ENCODE results near the gene ST3GAL3.
"Not testable (repeated sequence)": the region's sequence is repeated elsewhere in the genome, so short reads cannot be mapped to it uniquely, and the experiment has no call there.

The ST3GAL3 gene

GRCh38 chr1:43719670-43720419 is 12.5 kb downstream of the ST3GAL3 start:
- H3K4me1 ChIP-seq (ENCODE audit: control insufficient read depth, insufficient read depth, low read length, poor library complexity, severe bottlenecking); H3K4me3 ChIP-seq (ENCODE audit: extremely low read depth, insufficient read depth, low read length, poor library complexity, severe bottlenecking); H3K36me3 ChIP-seq (ENCODE audit: control insufficient read depth, insufficient read depth, low read length); H3K27ac ChIP-seq (ENCODE audit: low read depth, low read length, severe bottlenecking); H3K9me3 ChIP-seq (ENCODE audit: control insufficient read depth, low read length): not testable (repeated sequence)
- WGBS, 2 experiments (ENCODE audit: insufficient coverage in 2 of 2) = 92 to 98% methylated on average over 5 to 7 of the region's 10 CpGs

GRCh38 chr1:43722810-43723209 is 15.5 kb downstream of the ST3GAL3 start:
- no peak overlapping the region for H3K27ac ChIP-seq (ENCODE audit: low read depth, low read length, severe bottlenecking)
- whole genome bisulfite sequencing, 2 experiments (ENCODE audit: insufficient coverage in 2 of 2) = no CpG with 5 or more reads among the region's 2 CpGs

GRCh38 chr1:43729816-43730463 is 22.6 kb downstream of the ST3GAL3 start:
- Histone ChIP-seq H3K4me1 (ENCODE audit: control insufficient read depth, insufficient read depth, low read length, poor library complexity, severe bottlenecking) (no peaks in the 10 kb centered on the region), H3K36me3 (ENCODE audit: control insufficient read depth, insufficient read depth, low read length) (no peaks in the 10 kb centered on the region), H3K4me3 (ENCODE audit: extremely low read depth, insufficient read depth, low read length, poor library complexity, severe bottlenecking) (no peak overlapping the region), H3K27ac (ENCODE audit: low read depth, low read length, severe bottlenecking) (no peak overlapping the region), H3K9me3 (ENCODE audit: control insufficient read depth, low read length) (no peaks in the 10 kb centered on the region)
- WGBS, 2 experiments (ENCODE audit: insufficient coverage in 2 of 2) = 84% methylated on average over 3 of the region's 4 CpGs; no CpG with 5 or more reads in 1 of the 2 experiments

More at GRCh38 chr1:43722810-43723209, 15.5 kb downstream of the ST3GAL3 start:
- H3K4me1 ChIP-seq (ENCODE audit: control insufficient read depth, insufficient read depth, low read length, poor library complexity, severe bottlenecking) = no peaks in the 10 kb centered on the region
- H3K4me3 ChIP-seq (ENCODE audit: extremely low read depth, insufficient read depth, low read length, poor library complexity, severe bottlenecking) = no peak overlapping the region
- no peaks in the 10 kb centered on the region for H3K36me3 ChIP-seq (ENCODE audit: control insufficient read depth, insufficient read depth, low read length)
- H3K9me3 ChIP-seq (ENCODE audit: control insufficient read depth, low read length) = no peaks in the 10 kb centered on the region

GRCh38 chr1:43731867-43732531 is 24.7 kb downstream of the ST3GAL3 start:
- H3K9me3 ChIP-seq (ENCODE audit: control insufficient read depth, low read length) = no peaks in the 10 kb centered on the region
- 80 to 81% methylated on average over 3 to 4 of the region's 7 CpGs for WGBS, 2 experiments (ENCODE audit: insufficient coverage in 2 of 2)
- peaks cover 8% of the 10 kb centered on the region for H3K36me3 ChIP-seq (ENCODE audit: control insufficient read depth, insufficient read depth, low read length)
- no peak overlapping the region for H3K4me3 ChIP-seq (ENCODE audit: extremely low read depth, insufficient read depth, low read length, poor library complexity, severe bottlenecking)
- H3K27ac ChIP-seq (ENCODE audit: low read depth, low read length, severe bottlenecking) = no peak overlapping the region
- H3K4me1 ChIP-seq (ENCODE audit: control insufficient read depth, insufficient read depth, low read length, poor library complexity, severe bottlenecking) = no peaks in the 10 kb centered on the region

GRCh38 chr1:43736819-43737218 is 29.5 kb downstream of the ST3GAL3 start:
- H3K4me1 ChIP-seq (ENCODE audit: control insufficient read depth, insufficient read depth, low read length, poor library complexity, severe bottlenecking) = no peaks in the 10 kb centered on the region
- no peaks in the 10 kb centered on the region for H3K9me3 ChIP-seq (ENCODE audit: control insufficient read depth, low read length)
- H3K36me3 ChIP-seq (ENCODE audit: control insufficient read depth, insufficient read depth, low read length) = peaks cover 26% of the 10 kb centered on the region
- WGBS, 2 experiments (ENCODE audit: insufficient coverage in 2 of 2) = 93% methylated on average over 2 of the region's 2 CpGs; no CpG with 5 or more reads in 1 of the 2 experiments
- no peak overlapping the region for H3K27ac ChIP-seq (ENCODE audit: low read depth, low read length, severe bottlenecking)
- no peak overlapping the region for H3K4me3 ChIP-seq (ENCODE audit: extremely low read depth, insufficient read depth, low read length, poor library complexity, severe bottlenecking)

- no peaks in the 10 kb centered on the region for H3K4me1 ChIP-seq (ENCODE audit: control insufficient read depth, insufficient read depth, low read length, poor library complexity, severe bottlenecking)
- peaks cover 28% of the 10 kb centered on the region for H3K36me3 ChIP-seq (ENCODE audit: control insufficient read depth, insufficient read depth, low read length)
- H3K27ac ChIP-seq (ENCODE audit: low read depth, low read length, severe bottlenecking) = no peak overlapping the region
- WGBS, 2 experiments (ENCODE audit: insufficient coverage in 2 of 2) = 78 to 93% methylated on average over 1 to 3 of the region's 4 CpGs
- H3K9me3 ChIP-seq (ENCODE audit: control insufficient read depth, low read length) = no peaks in the 10 kb centered on the region
- H3K4me3 ChIP-seq (ENCODE audit: extremely low read depth, insufficient read depth, low read length, poor library complexity, severe bottlenecking) = no peak overlapping the region
Observed at GRCh38 chr1:43742026-43742425, 34.7 kb downstream of the ST3GAL3 start.

- peaks cover 29% of the 10 kb centered on the region for H3K36me3 ChIP-seq (ENCODE audit: control insufficient read depth, insufficient read depth, low read length)
- no peaks in the 10 kb centered on the region for H3K9me3 ChIP-seq (ENCODE audit: control insufficient read depth, low read length)
- H3K4me1 ChIP-seq (ENCODE audit: control insufficient read depth, insufficient read depth, low read length, poor library complexity, severe bottlenecking) = no peaks in the 10 kb centered on the region
- H3K4me3 ChIP-seq (ENCODE audit: extremely low read depth, insufficient read depth, low read length, poor library complexity, severe bottlenecking) = no peak overlapping the region
- H3K27ac ChIP-seq (ENCODE audit: low read depth, low read length, severe bottlenecking) = no peak overlapping the region
- WGBS, 2 experiments (ENCODE audit: insufficient coverage in 2 of 2) = 100% methylated on average over 1 of the region's 1 CpG
Observed at GRCh38 chr1:43743206-43743605, 35.9 kb downstream of the ST3GAL3 start.

- Histone ChIP-seq H3K4me1 (ENCODE audit: control insufficient read depth, insufficient read depth, low read length, poor library complexity, severe bottlenecking) (no peaks in the 10 kb centered on the region), H3K4me3 (ENCODE audit: extremely low read depth, insufficient read depth, low read length, poor library complexity, severe bottlenecking) (no peak overlapping the region), H3K9me3 (ENCODE audit: control insufficient read depth, low read length) (no peaks in the 10 kb centered on the region), H3K36me3 (ENCODE audit: control insufficient read depth, insufficient read depth, low read length) (peaks cover 15% of the 10 kb centered on the region), H3K27ac (ENCODE audit: low read depth, low read length, severe bottlenecking) (no peak overlapping the region)
- WGBS, 2 experiments (ENCODE audit: insufficient coverage in 2 of 2) = 98 to 100% methylated on average over 2 to 4 of the region's 4 CpGs
Observed at GRCh38 chr1:43747736-43748135, 40.4 kb downstream of the ST3GAL3 start.

GRCh38 chr1:43750083-43750482 is 42.7 kb downstream of the ST3GAL3 start:
- peaks cover 12% of the 10 kb centered on the region for H3K36me3 ChIP-seq (ENCODE audit: control insufficient read depth, insufficient read depth, low read length)
- no peak overlapping the region for H3K4me3 ChIP-seq (ENCODE audit: extremely low read depth, insufficient read depth, low read length, poor library complexity, severe bottlenecking)
- H3K27ac ChIP-seq (ENCODE audit: low read depth, low read length, severe bottlenecking) = no peak overlapping the region
- H3K9me3 ChIP-seq (ENCODE audit: control insufficient read depth, low read length) = no peaks in the 10 kb centered on the region
- H3K4me1 ChIP-seq (ENCODE audit: control insufficient read depth, insufficient read depth, low read length, poor library complexity, severe bottlenecking) = no peaks in the 10 kb centered on the region
- WGBS, 2 experiments (ENCODE audit: insufficient coverage in 2 of 2) = no CpG with 5 or more reads among the region's 1 CpG

GRCh38 chr1:43753422-43753821 is 46.1 kb downstream of the ST3GAL3 start:
- no peak overlapping the region for H3K27ac ChIP-seq (ENCODE audit: low read depth, low read length, severe bottlenecking)
- no peak overlapping the region for H3K4me3 ChIP-seq (ENCODE audit: extremely low read depth, insufficient read depth, low read length, poor library complexity, severe bottlenecking)
- no peaks in the 10 kb centered on the region for H3K9me3 ChIP-seq (ENCODE audit: control insufficient read depth, low read length)
- WGBS, 2 experiments (ENCODE audit: insufficient coverage in 2 of 2) = 80% methylated on average over 1 of the region's 1 CpG; no CpG with 5 or more reads in 1 of the 2 experiments
- peaks cover 3% of the 10 kb centered on the region for H3K36me3 ChIP-seq (ENCODE audit: control insufficient read depth, insufficient read depth, low read length)
- H3K4me1 ChIP-seq (ENCODE audit: control insufficient read depth, insufficient read depth, low read length, poor library complexity, severe bottlenecking) = no peaks in the 10 kb centered on the region
